ENCODE data around the gene TDO2. TPM values are rescaled to one million over a fixed set of nuclear protein-coding genes. Genes with fewer than 3 reads are reported as not detected.
"Not testable (repeated sequence)": the region's sequence is repeated elsewhere in the genome, so short reads cannot be mapped to it uniquely, and the experiment has no call there.

The TDO2 gene
- total RNA-seq: not detected
- long read RNA-seq: 0 reads

GRCh38 chr4:155903453-155903852 is at the start of gene TDO2:
Gene TDO2 (plus strand): TSS chr4:155903696. CDS start chr4:155903759, 63 bp downstream.
- ATAC-seq (ENCODE audit: poor library complexity) (no peak), DNase-seq (no peak)
- intact Hi-C loops (cut with DNase I): no loop called here

- no peak for DNase-seq
- no peak for ATAC-seq (ENCODE audit: poor library complexity)
- intact Hi-C loops (cut with DNase I): no loop called here
Measured at GRCh38 chr4:155854582-155855226, 48.8 kb upstream of the TDO2 start.

DNA sequence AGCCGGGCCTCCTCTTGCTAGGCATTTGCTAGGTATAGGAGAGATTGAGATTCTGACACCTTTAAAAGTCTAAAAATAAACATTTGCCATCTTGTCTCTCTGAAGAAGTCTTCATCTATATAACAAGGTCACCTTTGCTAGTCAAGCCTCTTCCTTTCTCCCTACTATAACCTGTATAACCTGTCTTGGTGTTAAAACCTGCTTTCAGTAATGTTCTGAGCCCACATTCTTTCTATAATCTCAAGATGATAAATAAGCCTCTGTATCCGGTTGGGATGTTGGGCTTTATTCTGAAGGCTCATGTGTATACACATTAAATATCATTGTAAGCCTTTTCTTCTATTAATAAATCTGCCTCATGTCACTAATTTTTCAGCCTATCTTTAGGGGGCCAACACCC is 47.6 kb upstream of the TDO2 start:
- intact Hi-C loops (cut with DNase I): no loop called here
- ATAC-seq (ENCODE audit: poor library complexity): no peak

GRCh38 chr4:155866177-155866576 is 37.3 kb upstream of the TDO2 start, which contains the start of gene ASIC5:
Gene ASIC5 (minus strand): TSS chr4:155866277. CDS start chr4:155866226, 51 bp downstream.
- ATAC-seq (ENCODE audit: poor library complexity): no peak
- no peak for DNase-seq
- intact Hi-C loops (cut with DNase I): no loop called here

More for the DNA sequence above, 47.6 kb upstream of the TDO2 start:
- DNase-seq: no peak

DNA sequence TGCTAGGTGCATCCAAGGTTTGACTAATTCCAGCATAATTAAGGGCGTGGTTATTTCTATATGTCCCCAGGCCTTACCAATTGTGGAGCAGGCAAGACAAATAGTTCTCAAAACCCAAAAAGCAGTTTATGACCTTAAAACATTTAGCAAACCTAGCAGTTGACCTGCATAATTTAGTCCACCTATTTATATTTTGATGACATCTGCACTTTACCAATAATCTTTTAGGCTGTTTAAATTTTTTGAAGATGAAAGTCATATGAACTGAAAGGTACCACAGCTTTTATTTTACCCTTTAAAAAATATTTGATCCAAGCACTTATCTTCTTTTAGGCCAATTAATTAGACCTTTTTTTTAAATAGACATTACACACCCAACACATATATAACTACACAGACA is 27.6 kb upstream of the TDO2 start:
- no peak for ATAC-seq (ENCODE audit: poor library complexity)
- no peak for DNase-seq
- intact Hi-C loops (cut with DNase I): no loop called here

- intact Hi-C loops (cut with DNase I): no loop called here
- DNase-seq: no peak
- no peak for ATAC-seq (ENCODE audit: poor library complexity)
Measured at GRCh38 chr4:155877971-155878370, 25.5 kb upstream of the TDO2 start.

DNA sequence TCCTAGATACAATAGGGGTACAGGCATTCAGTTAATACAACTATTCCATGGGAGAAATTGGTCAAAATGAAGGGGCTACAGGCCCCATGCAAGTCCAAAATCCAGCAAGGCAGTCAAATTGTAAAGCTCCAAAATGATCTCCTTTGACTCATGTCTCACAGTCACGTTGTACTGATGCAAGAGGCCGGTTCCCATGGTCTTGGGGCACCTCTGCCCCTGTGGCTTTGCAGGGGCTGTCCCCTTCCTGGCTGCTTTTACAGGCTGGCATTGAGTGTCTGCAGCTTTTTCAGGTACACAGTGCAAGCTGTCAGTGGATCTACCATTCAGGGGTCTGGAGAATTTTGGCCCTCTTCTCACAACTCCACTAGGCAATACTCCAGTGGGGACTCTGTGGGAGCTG is 24.9 kb upstream of the TDO2 start:
- no peak for ATAC-seq (ENCODE audit: poor library complexity)

GRCh38 chr4:155879767-155880166 is 23.7 kb upstream of the TDO2 start:
- no peak for ATAC-seq (ENCODE audit: poor library complexity)
- no peak for DNase-seq
- intact Hi-C loops (cut with DNase I): no loop called here

More for the DNA sequence above, 24.9 kb upstream of the TDO2 start:
- DNase-seq: no peak
- intact Hi-C loops (cut with DNase I): no loop called here

GRCh38 chr4:155881555-155881954 is 21.9 kb upstream of the TDO2 start:
- DNase-seq: no peak
- intact Hi-C loops (cut with DNase I): no loop called here
- ATAC-seq (ENCODE audit: poor library complexity): no peak

GRCh38 chr4:155883895-155884294 is 19.6 kb upstream of the TDO2 start:
- no peak for DNase-seq
- intact Hi-C loops (cut with DNase I): no loop called here
- ATAC-seq (ENCODE audit: poor library complexity): no peak

- ATAC-seq (ENCODE audit: poor library complexity) (no peak), DNase-seq (no peak)
- intact Hi-C loops (cut with DNase I): no loop called here
Measured at GRCh38 chr4:155885666-155886065, 17.8 kb upstream of the TDO2 start.

DNA sequence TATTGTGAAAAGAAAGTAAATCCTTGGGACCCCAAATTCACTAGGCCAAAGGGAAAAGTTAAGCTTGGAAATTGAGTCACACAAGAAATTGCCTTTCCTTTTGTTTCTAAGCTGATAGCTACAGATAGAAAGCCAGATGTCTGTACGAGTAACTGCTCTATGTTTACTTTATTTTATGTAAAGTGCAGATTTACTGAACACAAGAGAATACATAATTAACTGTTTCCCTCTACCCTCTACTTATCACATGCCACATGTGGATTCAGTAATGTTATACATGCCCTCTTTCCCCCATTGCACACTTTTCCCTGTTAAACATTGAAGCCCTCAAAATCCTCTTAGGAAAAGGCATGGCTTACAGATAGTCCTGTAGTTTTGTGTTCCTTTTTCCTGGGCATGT is 16.5 kb upstream of the TDO2 start:
- intact Hi-C loops (cut with DNase I): no loop called here
- DNase-seq (no peak), ATAC-seq (ENCODE audit: poor library complexity) (no peak)

- intact Hi-C loops (cut with DNase I): no loop called here
- ATAC-seq (ENCODE audit: poor library complexity): no peak
- no peak for DNase-seq
Measured at GRCh38 chr4:155887847-155888570, 15.5 kb upstream of the TDO2 start.

DNA sequence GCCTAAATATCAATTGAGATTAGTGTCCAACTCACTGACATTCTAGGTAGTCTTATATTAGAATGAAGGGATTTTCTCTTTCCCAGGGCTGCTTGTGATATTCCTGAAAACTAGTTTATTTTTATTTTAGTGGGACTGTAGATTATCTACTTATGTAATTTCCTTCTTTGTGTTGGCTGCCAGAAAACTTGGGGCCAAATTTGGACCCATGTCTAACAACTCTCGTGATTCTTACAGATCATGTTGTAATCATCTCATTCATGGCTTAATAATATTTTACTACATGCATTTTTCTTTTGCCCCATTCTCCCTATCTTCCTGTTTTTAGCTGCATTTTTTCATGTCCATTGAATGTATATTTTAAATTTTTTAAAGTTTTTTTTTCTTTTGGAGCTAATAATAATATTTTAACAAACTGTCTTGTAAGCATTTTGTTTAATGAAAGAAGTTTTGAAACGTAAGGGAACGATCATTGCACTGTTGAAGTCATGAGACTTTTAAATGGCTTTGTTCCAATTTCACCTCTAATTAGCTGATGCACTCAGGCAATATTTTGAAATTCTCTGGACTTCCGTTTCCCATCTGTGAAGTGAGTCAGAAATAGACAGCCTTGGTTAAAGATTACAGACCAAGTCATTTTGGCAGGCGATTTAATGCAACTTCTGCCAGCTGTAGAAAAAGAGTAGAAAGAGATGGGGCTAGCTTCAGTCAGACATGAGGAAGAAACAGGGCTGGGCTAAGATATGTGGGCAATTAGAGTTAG is 14.3 kb upstream of the TDO2 start:
- DNase-seq (no peak), ATAC-seq (ENCODE audit: poor library complexity) (peak; percentile 73)
- intact Hi-C loops (cut with DNase I): no loop called here

GRCh38 chr4:155889946-155890345 is 13.6 kb upstream of the TDO2 start:
- no peak for DNase-seq
- intact Hi-C loops (cut with DNase I): no loop called here
- no peak for ATAC-seq (ENCODE audit: poor library complexity)

- no peak for ATAC-seq (ENCODE audit: poor library complexity)
- intact Hi-C loops (cut with DNase I): no loop called here
- no peak for DNase-seq
Measured at GRCh38 chr4:155891058-155891457, 12.4 kb upstream of the TDO2 start.

DNA sequence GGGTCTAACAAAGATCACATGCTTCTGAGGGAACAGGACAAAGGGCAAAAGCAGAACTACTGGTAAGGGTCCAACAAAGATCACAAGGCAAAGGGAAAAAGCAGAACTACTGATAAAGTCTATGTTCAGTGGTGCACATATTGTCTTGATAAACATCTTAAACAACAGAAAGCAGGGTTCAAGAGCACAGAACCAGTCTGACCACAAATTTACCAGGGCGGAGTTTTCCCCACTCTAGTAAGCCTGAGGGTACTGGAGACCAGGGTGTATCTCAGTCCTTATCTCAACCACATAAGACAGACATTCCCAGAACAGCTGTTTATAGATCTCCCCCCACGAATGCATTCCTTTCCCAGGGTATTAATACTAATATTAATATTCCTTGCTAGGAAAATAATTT is 5.1 kb upstream of the TDO2 start:
- ATAC-seq (ENCODE audit: poor library complexity); DNase-seq; intact Hi-C loops (cut with DNase I): not testable (repeated sequence)

DNA sequence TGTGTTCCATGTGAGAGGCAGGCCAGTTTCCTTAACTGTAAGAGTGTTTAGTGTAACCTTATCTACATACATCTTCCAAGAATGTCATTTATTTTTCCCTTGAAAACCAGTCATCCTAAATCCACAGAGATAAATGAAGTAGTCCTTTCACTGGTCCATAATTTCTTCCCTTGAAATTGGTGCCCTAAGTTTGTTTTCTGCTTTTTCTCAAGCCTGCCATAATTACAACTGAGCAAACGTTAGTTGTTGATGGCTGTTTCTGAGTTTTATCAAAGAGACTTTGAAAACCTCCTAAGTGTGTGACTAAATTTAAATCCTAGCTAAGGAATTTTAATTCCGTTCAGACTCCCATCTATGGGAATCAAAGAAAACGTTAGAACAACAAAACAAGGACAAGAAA is 3.6 kb upstream of the TDO2 start:
- DNase-seq (no peak), ATAC-seq (ENCODE audit: poor library complexity) (no peak)
- intact Hi-C loops (cut with DNase I): no loop called here

DNA sequence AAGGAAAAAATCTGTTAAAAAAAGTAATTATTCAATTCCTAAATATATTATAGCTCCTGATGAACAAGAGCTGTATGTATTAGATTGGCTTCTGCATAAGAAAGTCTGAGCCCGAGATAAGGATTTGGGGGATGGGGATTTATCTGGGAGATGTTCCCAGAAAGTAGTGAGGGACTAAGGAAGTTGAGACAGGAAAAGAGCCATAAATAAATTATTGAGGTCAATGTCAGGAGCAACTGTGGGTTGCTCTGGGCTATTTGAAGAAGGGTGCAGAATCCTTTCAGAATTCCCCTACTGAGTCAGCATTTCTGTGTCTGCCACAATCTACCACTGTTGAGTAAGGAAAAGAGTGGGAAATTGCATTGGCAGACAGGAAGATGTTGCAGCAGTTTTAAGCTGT is 3.1 kb upstream of the TDO2 start:
- DNase-seq: no peak
- intact Hi-C loops (cut with DNase I): no loop called here
- no peak for ATAC-seq (ENCODE audit: poor library complexity)

DNA sequence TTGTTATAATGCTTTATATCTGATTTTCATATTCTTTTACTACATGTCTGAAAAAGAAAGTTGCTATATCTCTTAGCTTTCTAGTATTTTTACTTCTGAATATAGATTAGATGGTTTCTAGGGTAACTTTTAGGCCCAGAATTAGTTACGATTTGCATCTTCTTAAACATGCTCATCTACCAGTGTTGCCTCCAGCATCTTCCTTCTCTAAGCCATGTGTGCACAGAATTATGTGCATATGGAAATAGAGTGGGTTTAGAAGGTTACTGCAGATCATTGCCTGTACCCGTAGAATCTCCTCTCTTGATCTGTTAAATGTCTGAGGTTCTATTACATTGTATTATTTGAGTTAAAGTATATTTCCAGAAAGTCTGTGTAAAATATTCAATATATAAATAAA is 2.5 kb upstream of the TDO2 start:
- ATAC-seq (ENCODE audit: poor library complexity): no peak
- DNase-seq: no peak
- intact Hi-C loops (cut with DNase I): no loop called here

Measured in Right ventricle myocardium superior (tissue), 1 donor.